ENCODE results near the gene AACS. TPM values are rescaled to one million over a fixed set of nuclear protein-coding genes. Genes with fewer than 3 reads are reported as not detected.

Gene AACS
- total RNA-seq, 3 donors from 2014 or later (not counting 1 experiment from before 2014, with no cell fraction given), result 14.6 to 20.4 (median 18.1) TPM

DNA sequence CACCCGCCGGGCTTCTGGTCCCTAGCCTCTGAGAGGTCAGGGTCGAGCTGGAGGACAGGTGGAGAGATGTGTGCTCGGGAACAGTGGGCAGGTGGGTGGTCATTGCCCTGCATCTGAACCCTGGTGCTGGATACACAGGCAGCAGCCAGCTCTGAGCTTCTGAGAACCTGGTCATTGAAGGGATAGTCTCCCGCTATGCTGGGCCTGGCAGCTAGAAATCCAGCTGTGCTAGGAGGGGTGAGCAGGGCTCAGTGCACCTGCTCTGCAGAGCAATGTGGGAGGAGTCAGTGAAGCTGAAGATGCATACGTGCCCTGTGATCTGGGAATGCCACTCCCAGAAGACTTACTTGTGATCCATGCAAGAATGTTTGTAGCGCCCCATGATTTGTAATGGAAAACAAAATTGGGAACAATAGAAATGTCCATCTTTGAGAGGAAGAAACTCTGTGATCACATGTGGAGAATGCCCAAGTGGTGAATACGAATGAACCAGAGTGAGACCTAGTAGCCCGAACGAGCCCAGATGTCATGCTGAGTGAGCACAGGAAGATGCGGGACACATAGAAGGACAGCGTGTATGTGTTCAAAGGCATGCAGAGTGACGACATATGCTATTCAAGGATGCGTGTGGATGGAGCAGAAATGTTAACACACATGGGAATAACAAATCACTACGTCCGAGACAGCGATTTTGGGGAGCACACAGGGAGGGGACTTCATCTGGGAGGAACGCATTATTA, 63.4 kb downstream of the AACS start:
- H3K27me3 Mint-ChIP-seq (ENCODE audit: low read depth in 2 of 2), result no peaks in the 10 kb centered on the region
- 96% methylated on average over 18 of the region's 18 CpGs for WGBS (ENCODE audit: insufficient coverage)

DNA sequence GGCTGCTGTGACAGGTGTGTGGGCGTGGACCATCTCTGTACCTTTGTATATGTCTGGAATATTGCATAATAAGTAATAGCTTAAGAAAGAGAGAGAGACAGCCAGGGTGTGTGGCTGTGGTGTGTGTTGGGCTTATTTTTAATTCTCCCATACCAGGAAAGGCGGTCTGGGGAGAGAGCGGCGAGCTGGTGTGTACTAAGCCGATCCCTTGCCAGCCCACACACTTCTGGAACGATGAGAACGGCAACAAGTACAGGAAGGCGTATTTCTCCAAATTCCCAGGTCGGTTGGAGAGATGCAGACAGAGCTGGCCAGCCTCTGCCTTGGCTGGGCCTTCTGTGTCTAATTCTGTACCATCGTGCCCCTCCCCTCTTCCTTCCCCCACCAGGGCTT, 63.9 kb downstream of the AACS start:
- Histone ChIP-seq H3K36me3 (ENCODE audit: control insufficient read depth, insufficient read depth, low read length) (no peaks in the 10 kb centered on the region), H3K27me3 (ENCODE audit: control insufficient read depth, insufficient read depth, low read length) (no peaks in the 10 kb centered on the region), H3K4me1 (ENCODE audit: control insufficient read depth, insufficient read depth, low read length) (no peaks in the 10 kb centered on the region), H3K4me3 (ENCODE audit: low read length) (no peak overlapping the region), H3K9me3 (ENCODE audit: control insufficient read depth, insufficient read depth, low read length) (no peaks in the 10 kb centered on the region), H3K27ac (ENCODE audit: low read length) (no peak overlapping the region)
- WGBS (ENCODE audit: insufficient coverage), result 95% methylated on average over 9 of the region's 10 CpGs
- TF ChIP-seq, protein P1, sequence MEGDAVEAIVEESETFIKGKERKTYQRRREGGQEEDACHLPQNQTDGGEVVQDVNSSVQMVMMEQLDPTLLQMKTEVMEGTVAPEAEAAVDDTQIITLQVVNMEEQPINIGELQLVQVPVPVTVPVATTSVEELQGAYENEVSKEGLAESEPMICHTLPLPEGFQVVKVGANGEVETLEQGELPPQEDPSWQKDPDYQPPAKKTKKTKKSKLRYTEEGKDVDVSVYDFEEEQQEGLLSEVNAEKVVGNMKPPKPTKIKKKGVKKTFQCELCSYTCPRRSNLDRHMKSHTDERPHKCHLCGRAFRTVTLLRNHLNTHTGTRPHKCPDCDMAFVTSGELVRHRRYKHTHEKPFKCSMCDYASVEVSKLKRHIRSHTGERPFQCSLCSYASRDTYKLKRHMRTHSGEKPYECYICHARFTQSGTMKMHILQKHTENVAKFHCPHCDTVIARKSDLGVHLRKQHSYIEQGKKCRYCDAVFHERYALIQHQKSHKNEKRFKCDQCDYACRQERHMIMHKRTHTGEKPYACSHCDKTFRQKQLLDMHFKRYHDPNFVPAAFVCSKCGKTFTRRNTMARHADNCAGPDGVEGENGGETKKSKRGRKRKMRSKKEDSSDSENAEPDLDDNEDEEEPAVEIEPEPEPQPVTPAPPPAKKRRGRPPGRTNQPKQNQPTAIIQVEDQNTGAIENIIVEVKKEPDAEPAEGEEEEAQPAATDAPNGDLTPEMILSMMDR (IDR thresholded peaks at IDR 0.05), result no peak
- Mint-ChIP-seq H3K4me1 (no peaks in the 10 kb centered on the region), H3K27me3 (ENCODE audit: low read depth in 2 of 2) (no peaks in the 10 kb centered on the region), H3K36me3 (no peaks in the 10 kb centered on the region), H3K9me3 (no peaks in the 10 kb centered on the region), H3K4me3 (no peak overlapping the region), H3K27ac (no peak overlapping the region)
- no peak for DNase-seq
- ATAC-seq, result no peak
- intact Hi-C loops (cut with micrococcal nuclease), result no loop called here

More for the DNA sequence above, 63.4 kb downstream of the AACS start:
- Histone ChIP-seq H3K4me1 (ENCODE audit: control insufficient read depth, insufficient read depth, low read length) (no peaks in the 10 kb centered on the region), H3K27ac (ENCODE audit: low read length) (no peak overlapping the region), H3K27me3 (ENCODE audit: control insufficient read depth, insufficient read depth, low read length) (no peaks in the 10 kb centered on the region), H3K36me3 (ENCODE audit: control insufficient read depth, insufficient read depth, low read length) (no peaks in the 10 kb centered on the region), H3K4me3 (ENCODE audit: low read length) (no peak overlapping the region), H3K9me3 (ENCODE audit: control insufficient read depth, insufficient read depth, low read length) (no peaks in the 10 kb centered on the region)
- no peak overlapping the region for H3K27ac Mint-ChIP-seq
- DNase-seq (no peak), ATAC-seq (no peak)
- TF ChIP-seq, protein P1 (IDR thresholded peaks at IDR 0.05), result no peak
- intact Hi-C loops (cut with micrococcal nuclease), result no loop called here
- H3K9me3 Mint-ChIP-seq, result no peaks in the 10 kb centered on the region
- no peaks in the 10 kb centered on the region for H3K36me3 Mint-ChIP-seq
- H3K4me1 Mint-ChIP-seq, result no peaks in the 10 kb centered on the region
- no peak overlapping the region for H3K4me3 Mint-ChIP-seq

DNA sequence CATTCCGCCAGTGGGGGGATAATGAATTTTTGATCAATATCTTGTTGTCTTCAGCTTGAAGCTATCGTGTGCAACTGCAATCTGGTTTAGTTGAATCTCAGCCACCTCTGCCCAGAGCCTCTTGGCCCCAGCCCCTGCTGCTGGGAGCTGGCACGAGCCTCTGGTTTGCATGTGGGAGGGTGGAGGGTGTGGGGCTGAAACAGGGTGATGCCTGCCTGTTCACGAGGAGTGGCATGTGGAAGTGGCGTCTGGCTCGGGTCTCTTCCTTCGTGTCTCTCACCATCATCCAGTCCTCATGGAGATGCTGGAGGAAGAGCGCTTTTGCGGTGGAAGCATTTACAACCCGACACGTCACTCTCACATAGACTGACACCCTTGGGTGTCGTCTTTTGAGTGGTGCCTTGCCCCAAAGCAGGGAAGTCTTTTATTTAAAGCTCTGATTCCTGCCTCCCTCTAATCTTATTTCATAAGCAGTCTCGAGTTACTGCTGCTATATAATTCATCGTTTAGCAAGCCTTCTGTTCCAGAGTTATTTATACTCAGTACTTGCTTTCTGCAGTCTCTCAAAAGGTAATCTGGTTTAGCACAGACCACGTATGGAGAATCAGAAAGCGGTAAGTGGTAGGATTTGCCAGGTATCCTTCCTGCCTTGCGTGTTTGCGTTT, 64.5 kb downstream of the AACS start:
- H3K27ac Mint-ChIP-seq, result no peak overlapping the region
- TF ChIP-seq, protein P1 (IDR thresholded peaks at IDR 0.05), result no peak
- Histone ChIP-seq H3K36me3 (ENCODE audit: control insufficient read depth, insufficient read depth, low read length) (no peaks in the 10 kb centered on the region), H3K9me3 (ENCODE audit: control insufficient read depth, insufficient read depth, low read length) (no peaks in the 10 kb centered on the region), H3K4me1 (ENCODE audit: control insufficient read depth, insufficient read depth, low read length) (no peaks in the 10 kb centered on the region), H3K27ac (ENCODE audit: low read length) (no peak overlapping the region), H3K27me3 (ENCODE audit: control insufficient read depth, insufficient read depth, low read length) (no peaks in the 10 kb centered on the region), H3K4me3 (ENCODE audit: low read length) (no peak overlapping the region)
- H3K4me3 Mint-ChIP-seq, result no peak overlapping the region
- intact Hi-C loops (cut with micrococcal nuclease), result no loop called here
- H3K36me3 Mint-ChIP-seq, result no peaks in the 10 kb centered on the region
- DNase-seq (no peak), ATAC-seq (no peak)
- WGBS (ENCODE audit: insufficient coverage), result 94% methylated on average over 18 of the region's 18 CpGs
- H3K9me3 Mint-ChIP-seq, result no peaks in the 10 kb centered on the region
- no peaks in the 10 kb centered on the region for H3K27me3 Mint-ChIP-seq (ENCODE audit: low read depth in 2 of 2)
- no peaks in the 10 kb centered on the region for H3K4me1 Mint-ChIP-seq

All from natural killer cell (primary cell).